ENCODE measurements around the gene FAM170B.

- no peak for TF ChIP-seq CTCF (IDR thresholded peaks at IDR 0.05 in 4 of 5, conservative IDR thresholded peaks at IDR 0.05 in 1 of 5)
- no peak for TF ChIP-seq POLR2A (IDR thresholded peaks at IDR 0.05)
Observed at GRCh38 chr10:49118430-49119074, 15.3 kb downstream of the FAM170B start.

Measured in gastrocnemius medialis (tissue), 4 donors.